Endothelial cell of umbilical vein (primary cell): ENCODE measurements around the gene ZPR1.

ENCODE experiments used
- JUN ChIP-seq: IDR thresholded peaks from 2 replicates; pipeline ENCODE4 v1.6.1; 2011; ENCODE audit warnings: borderline replicate concordance, low read depth; ENCODE audit not compliant: insufficient read length, insufficient read depth
- MYC ChIP-seq: IDR thresholded peaks from one replicate; pipeline ENCODE4 v1.6.1; 2011; ENCODE audit warnings: mild to moderate bottlenecking, low read depth, low read length
- POLR2A ChIP-seq: IDR thresholded peaks from 2 replicates; pipeline ENCODE4 v1.6.1; 2012; ENCODE audit warnings: low read depth, mild to moderate bottlenecking, control low read depth, low read length

- TF ChIP-seq MYC (no peak), JUN (no peak), POLR2A (no peak)
Measured at GRCh38 chr11:116828632-116829524, 41.1 kb upstream of the ZPR1 start.
